HG02763 (cell line): Measurements from ENCODE around the gene USP32.

ENCODE experiments used
- ATAC-seq: cut with Tn5 transposase; IDR thresholded peaks from one replicate; pipeline ENCODE4 v1.9.1; 2021; ENCODE audit warnings: mild to moderate bottlenecking, moderate library complexity; ENCODE audit not compliant: unreplicated experiment

Gene USP32

DNA sequence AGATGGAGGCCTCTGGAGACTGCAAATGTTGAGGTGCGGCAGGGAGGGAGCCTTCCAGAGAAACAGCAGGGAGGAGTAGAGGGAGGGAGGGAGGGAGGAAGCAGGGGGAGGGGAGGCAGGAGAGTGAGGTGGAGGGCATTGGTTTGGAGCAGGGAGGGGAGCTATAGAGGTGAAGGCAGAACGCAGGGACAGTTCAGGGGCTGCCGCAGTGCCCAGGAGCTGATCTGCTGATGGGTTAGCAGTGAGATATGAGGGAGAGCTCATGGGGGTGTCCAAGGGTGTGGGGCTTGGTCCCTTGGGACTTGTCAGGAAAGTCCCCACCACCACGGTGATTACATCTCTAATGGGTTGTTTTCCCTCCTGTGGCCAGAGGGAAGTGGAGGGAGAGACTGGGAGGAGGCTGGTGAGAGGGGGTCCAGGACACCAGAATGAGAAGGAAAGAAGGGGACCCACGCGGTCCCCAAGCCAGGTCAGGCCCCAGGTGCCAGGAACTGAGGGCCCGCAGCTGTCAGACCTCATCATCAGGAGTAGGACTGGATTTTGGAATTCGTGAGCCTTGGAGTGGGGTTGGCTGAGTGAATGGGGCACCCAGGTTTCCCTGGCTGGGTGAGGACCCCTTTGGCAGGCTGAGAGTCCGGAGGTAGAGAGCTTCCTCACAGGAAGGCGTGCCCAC lies 231.0 kb downstream of the USP32 start:
- ATAC-seq = no peak

DNA sequence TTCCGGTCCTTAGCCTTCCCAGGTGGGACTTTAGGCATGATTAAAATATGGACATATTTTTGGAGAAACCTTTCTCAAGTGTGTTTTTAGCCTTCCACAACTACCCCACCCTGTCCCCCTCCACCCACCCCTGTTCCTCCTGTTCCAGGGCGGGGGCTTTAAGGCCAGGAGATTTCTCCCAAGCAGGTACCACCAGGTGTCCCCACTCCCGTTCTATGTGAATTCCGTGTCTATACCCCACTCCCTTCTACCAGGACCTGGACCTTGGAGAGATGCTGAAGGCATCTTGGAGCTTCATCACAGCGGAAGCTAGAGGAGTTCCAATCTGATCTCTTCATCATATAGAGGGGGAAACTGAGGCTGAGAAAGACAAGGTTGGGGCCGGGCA lies 232.5 kb downstream of the USP32 start:
- ATAC-seq = no peak

DNA sequence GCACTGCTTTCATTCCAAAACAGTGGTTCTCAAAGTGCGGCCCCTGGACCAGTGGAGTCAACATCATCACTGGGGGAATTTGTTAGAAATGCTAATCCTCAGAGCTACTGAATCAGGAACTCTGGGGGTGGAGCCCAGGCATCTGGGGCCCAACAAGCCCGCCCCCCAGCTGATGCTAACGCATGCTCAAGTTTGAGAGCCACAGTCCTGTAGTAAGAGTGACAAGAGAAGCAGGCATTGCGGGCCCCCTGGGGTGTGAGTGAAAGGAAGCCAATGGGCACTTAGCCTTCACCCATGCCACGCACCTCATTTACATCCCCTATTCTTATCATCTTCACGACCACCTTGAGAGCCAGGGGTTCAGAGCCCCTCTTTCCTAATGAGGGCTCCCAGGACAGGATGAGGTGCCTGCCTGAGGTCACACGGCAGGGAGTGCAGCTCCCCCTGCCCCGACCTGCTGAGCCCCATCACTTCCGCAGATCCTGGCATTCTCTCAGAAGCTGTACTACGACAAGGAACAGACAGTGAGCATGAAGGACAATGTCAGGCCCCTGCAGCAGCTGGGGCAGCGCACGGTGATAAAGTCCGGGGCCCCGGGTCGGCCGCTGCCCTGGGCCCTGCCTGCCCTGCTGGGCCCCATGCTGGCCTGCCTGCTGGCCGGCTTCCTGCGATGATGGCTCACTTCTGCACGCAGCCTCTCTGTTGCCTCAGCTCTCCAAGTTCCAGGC lies 233.0 kb downstream of the USP32 start:
- no peak for ATAC-seq

DNA sequence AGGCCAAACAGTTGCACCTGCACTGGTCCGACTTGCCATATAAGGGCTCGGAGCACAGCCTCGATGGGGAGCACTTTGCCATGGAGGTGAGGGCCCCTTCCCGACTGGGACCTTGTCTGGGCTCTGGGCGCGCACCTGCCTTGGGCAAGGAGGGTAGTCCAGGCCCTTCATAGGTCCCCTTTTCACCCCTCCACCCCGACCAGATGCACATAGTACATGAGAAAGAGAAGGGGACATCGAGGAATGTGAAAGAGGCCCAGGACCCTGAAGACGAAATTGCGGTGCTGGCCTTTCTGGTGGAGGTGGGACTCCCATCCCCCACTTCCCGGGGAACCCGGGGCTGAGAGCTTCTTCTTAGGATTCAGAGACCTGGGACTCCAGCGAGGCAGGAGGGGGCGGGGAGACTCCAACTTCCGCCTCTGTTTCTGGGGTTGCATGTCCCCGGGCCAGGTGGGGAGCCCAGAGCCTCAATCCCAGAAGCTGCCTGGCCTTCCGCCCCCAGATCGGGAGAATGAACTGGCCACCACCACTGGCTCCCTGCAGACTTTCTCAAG lies 234.4 kb downstream of the USP32 start:
- no peak for ATAC-seq

DNA sequence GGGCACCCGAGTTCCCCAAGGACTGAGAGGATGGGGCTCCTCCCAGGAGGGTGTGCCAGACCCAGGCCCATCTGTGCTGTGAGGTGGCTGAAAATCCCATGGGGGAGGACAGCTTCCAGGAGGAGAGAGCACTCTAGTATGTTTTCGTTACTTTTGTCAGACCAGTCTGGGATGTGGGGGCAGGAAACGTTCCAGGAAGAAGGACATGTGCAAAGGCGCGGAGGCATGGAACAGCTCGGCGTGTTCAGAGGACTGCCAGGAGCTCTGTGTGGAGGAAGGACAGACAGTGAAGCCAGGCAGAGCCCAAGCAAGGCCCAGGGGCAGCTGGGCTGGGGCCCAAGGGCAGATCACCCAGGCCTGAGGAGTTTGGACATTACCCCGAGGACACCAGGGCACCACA lies 235.2 kb downstream of the USP32 start:
- no peak for ATAC-seq

DNA sequence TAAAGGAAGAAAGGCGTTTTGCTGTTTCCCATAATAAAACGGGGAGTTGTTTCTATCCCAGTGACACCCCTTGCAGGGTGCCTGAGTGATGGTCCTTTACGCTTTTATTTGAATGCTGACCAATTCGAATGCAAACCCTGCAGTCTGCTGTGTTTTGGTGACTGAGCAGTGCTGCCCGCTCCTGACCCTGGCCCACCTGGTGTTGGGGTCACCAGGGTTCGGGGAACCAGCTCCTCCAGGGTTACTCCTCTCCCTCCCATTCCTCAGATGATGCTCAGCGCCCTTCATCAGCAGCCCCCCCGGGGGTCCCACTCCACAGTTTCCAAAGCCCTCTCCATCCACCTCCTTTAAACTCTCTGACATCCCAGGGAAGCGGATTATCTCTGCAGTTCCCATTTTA lies 236.1 kb downstream of the USP32 start:
- no peak for ATAC-seq

DNA sequence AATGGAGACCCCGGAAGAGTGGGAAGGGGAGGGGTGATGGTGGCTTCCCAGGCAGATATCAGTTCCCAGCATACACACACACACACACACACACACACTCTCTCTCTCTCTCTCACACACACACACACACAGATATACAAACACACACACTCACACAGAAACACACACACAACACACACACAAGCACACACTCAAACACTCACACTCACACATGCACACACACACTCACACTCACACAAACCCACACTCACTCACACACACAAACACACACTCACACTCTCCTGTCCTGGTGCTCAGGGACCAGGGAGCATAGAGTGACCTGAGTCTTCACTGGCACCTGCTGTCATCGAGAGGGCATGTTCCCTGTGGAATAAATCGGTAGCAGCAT lies 236.5 kb downstream of the USP32 start:
- ATAC-seq = no peak

DNA sequence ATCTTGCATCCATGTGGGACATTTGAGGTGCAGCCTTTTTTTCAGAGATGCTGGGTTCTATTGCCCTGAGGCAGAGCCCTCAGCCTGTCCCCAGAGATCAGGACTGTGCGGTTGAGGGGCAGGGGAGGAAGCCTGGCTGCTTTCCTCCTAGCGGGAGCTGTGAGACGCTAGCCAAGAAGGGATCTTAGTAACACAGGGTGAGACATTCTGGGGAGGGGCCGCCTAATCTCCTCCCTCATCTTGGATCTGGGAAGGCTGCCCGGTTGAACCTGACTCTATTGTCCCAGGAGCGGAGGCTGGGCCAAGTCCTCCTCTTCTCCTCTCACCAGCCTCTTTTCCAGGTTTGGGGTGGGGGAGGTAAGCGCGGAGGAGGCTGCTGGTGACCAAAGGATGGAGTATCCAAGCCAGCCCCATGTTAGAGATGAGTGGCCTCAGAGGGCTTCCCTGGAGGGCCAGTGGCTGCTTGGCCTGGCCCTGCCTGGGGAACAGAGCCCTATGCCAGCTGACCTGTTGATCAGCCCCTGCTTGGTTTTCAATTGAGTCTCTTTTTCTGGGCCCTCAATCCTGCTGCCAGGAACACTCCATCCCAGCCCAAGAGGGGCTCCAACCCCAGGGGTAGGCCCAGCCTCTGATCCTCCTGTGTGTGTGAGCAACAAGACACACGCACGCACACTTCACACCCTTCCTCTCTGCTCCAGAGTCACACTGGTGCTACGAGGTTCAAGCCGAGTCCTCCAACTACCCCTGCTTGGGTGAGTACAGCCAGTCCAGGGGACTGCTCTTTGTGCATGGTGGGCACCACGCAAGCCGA lies 237.1 kb downstream of the USP32 start:
- ATAC-seq = no peak

DNA sequence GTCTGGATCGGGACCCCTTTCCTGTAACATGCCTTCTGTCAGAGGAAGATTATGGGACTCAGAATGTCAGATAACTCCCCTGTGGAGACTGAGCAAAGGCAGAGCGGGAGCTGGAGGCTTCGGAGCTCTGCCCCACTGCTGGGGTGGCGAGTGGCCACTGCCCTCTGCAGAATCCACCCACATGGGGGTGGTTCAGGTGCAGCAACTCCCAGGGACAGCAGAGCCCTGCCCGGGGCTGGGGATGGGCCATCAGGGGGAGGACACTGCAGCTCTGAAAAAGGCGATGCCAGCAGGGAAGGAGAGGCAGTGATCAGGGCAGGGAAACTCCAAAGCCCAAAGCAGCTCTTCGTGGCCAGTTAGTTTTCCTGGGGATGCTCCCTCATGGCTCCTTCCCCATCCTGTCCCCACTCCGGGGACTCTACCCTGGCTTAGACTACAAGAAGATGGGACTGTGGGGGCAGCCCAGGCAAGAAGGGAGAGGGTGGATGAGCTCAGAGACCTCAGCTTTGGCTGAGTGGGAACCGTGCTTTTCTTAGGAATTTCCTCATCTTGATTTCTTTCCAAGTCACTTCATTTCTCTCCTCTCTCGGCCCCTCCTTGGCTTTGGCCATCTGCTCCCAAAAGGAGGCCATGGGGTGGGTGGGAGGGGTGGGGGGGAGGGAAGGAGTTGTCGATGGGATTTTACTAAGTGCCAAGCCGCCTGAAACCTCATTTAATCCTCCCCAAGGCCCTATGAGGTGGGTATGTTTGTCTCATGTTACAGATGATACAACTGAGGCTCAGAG lies 238.1 kb downstream of the USP32 start:
- ATAC-seq = no peak

DNA sequence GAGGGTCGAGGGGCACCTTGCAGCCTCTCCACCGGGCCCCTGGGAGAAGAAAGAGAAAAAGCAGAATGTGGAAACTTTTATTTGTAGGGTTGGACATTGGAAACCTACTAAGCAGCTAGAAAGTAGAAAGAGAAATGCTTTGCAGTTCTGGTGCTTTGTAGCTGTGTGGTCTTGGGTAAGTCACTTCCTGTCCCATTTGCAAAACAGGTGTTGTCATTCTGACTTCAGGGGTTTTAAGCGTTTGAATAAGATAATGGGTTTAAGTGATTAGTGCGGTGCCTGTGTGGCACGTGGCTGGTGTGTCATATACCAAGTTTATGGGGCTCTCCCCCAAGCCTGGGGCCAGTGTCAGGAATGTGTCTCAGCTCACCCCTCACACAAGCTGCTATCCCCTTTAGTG lies 240.6 kb downstream of the USP32 start:
- no peak for ATAC-seq

DNA sequence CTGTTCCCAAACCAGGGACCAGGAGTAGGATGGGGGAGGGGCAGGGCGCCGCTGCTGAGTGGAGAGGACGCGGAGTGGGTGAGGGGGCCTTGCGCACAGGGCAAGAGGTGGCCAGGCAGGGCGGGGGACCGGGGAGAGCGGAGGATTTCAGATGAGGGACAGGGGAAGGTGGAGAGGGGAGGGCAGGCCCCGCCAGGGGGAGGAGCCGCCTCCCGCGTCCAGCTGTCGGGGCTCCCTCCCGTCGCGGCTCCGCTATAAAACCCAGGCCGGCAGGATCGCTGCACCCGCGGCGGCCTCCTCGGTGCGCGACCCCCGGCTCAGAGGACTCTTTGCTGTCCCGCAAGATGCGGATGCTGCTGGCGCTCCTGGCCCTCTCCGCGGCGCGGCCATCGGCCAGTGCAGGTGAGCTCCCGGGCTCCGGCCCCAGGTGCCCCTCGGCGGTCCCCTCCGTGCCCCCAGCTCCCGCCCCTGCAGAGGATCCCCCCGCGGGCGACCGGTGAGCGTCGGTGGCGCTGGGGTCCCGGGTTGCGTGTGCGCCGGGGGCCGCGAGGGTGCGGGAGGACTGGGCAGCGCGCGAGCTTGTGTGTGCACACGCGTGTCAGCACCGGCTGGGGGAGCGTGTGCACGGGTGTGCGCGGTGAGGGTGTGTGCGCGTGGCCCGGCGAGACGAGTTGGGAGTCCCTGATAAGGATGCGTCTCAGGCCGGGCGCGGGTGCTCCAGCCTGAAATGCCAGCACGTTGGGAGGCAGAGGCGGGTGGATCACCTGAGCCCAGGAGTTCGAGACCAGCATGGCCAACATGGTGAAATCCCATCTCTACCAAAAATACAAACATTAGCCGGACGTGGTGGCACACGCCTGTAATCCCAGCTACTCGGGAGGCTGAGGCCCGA lies 242.0 kb downstream of the USP32 start, which contains the start of gene CA4:
CA4 (plus strand) TSS at position 283 of the 892 bp plus-strand sequence; CDS start at position 345, 62 bp downstream.
- ATAC-seq = no peak

DNA sequence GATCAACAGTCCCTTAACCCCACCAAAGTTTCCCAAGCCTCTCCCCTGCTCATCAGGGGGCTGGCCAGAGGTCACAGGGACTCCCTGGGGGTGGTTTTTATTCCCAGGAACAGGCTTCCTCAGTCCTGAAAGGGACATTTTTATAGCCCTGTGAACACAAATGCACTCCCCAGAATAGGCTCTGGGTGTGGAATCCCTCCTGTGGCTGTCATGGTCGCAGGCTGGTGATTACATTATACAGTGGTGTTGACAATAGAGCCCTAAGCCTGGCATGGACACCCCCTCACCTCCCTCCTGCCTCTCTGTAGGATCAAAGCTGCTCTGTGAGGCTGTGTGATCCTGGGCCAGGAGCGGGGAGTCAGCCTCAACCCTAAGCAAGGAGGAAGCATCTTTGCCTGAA lies 243.6 kb downstream of the USP32 start:
- no peak for ATAC-seq

DNA sequence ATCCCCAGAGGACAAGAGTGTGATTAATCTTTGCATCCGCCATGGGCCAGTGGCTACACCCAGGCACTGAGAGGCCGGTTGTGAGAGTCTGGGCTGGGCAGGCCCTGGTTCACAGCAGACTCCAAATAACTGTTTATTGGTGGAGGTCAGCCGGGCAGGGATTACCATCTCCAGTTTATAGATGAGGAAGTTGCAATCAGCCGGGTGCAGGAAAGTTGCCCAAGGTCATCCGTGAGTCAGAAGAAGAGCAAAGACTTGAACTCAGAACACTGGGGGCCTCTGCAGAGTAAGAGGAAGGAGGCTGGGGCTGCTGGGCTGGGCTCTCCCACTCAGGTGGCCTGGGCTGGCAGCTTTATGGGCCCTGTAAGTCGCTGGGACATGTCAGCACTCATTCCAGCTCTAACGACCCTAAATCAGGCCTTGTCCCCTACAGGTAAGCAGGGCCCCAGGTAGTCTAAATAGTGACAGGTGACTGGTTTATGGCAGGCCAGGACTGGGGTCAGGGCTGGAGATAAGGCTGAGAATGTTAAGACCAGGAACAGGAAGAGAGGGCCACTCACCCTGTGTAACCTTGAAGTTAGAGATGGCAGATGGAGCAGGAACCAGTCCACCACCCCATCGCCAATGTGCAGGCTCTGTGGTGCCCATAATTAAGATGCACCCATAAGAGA lies 244.2 kb downstream of the USP32 start:
- ATAC-seq = no peak

DNA sequence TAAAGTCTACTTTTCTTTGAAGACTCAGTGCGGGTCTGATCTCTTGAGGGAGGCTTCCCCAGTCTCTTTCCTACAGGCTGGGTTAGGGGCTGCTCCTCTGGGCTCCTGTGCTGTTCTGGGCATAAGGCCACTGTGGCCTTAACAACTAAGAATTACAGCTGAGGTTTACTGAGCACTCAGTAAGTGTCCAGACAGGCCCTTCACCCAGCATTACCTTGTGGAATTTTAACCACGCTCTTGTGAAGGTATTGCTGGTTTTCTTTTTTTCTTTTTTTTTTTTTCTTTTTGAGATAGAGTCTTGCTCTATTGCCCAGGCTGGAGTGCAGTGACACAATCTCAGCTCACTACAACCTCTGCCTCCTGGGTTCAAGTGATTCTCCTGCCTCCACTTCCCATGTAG lies 245.7 kb downstream of the USP32 start:
- ATAC-seq = no peak

DNA sequence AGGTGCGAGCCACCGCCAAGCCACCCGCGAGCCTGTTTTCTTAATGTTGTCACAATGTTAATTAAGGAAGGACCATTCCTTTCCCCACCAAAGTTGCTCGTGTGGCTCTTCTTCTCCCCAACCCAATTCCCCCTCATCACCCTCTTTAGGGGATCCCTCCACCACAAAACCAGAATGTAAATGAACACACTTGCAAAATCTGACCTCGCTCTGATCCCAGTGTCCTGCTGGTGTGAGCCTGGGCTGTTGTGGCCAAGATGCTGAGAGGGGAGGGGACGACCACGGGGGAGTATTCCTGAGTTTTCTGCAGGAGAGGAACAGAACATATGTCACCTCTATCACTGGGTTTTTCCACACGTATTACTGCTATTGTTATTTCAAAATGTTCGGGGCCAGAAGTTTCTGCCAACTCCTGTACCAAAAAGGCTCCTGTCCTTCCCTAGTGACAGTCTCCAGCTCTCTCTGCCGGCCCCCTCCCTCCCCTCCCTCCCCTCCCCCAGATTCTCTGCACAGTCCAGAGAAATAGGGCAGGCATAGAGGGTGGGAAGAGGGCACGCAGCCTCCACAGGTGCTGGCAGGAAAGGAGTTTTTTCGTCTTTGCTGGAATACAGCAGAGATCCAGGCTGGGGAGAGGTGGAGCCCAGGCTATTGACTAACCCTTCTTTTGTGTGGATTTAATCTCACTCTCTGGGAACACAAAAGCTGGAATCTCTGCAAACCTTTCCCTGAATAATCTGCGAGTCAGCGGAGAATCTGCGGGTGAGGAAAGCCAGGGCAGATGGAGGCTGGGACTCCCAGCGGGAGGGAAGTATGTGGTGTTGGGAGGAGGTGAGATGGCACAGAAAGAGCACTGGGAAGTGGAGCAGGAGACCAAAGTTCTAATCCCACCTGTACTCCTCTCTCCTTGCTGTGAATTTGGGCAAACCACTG lies 246.7 kb downstream of the USP32 start:
- ATAC-seq = no peak

DNA sequence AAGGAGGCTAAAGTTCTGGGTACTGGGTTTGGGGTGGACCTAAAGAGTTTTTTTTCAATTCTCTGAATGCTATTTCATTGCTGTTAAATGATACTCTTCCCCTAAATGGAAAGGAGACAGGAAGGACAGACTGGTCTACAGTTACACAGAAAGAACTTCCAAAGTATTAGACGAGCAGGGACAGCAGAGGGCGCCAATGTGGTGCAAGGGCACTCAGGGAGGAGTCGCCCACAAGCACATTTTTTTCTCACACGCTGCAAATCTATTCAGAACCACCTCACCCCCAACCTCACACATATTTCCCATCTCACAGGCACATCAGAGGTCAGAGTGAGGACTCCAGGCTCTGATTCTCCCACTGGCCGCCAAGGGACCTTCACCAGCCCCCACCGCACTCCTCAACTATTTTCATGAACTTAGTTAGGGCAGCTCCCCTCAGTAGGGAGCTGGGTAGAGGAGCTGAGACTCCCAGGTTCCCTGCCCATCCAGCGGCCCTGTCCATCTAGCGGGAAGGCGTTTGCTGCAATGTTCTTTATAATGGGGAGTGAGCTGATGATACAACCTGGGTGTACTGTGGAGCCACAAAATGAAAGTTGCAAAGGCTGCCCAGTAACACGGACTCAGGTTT lies 248.9 kb downstream of the USP32 start:
- no peak for ATAC-seq

DNA sequence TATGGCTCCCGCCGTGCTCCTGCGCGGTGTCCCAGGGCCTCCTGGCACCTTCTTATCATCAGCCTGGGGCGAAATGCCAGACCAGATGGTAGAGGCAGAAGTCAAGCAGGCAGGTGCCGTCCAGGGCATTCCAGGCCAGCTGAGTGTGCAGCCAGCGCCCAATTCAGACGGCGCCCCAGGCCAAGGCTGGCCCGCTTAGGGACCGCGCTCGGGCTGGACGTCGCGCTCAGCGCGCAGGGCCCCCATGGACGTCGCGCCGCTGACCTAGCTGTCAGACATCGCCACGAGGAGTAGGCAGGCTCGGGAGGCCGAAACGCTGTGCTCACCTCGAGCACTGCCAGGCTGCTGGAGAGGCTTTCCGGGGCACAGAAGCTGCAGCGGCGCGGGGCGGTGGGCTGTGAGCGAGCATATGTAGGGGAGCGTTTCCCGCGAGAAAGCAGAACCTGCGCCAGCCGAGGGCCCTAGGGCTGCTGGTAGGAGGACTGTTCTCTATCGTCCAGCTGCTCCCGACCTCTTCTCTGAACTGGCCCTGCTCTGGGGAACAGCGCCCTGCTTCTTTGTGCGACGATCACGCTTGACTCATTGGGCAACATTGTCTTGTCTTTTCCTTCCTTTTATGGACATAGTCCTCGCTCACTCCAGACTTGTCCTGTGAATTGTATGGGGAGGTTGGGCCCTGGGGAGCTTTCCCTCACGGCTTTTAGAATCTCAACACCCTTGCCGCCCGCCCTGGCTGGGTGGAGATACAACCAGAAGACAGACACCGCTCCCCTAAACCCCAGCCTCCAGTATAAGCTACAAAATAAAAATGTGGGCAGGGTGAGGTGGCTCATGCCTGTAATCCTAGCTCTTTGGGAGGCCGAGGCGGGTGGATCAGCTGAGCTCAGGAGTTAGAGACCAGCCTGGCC lies 250.6 kb downstream of the USP32 start:
- ATAC-seq = no peak
